Measurements from ENCODE around the gene SCAP. TPM values are rescaled to one million over a fixed set of nuclear protein-coding genes. Genes with fewer than 3 reads are reported as not detected.

SCAP gene
- total RNA-seq, 2 experiments from 2014 or later = 45.1 to 52.2 TPM

DNA sequence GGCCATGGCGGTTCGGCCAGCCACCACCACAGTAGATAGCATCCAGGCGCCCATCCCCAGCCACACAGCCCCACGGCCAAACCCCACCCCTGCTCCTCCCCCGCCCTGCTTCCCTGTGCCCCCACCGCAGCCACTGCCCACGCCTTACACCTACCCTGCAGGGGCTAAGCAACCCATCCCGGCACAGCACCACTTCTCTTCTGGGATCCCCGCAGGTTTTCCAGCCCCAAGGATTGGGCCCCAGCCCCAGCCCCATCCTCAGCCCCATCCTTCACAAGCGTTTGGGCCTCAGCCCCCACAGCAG is 65.4 kb downstream of the SCAP start:
- ATAC-seq (no peak), DNase-seq (no peak)
- TF ChIP-seq CTCF (IDR thresholded peaks at IDR 0.05) = no peak
- ChIA-PET POLR2A (interaction anchor here (1.5 kb wide), 1 partner anchor 11 kb away, joined by 4 read pairs; no protein-coding TSS in a partner anchor), CTCF (interaction anchor here (3.4 kb wide), 1 partner anchor 11 kb away, joined by 15 read pairs; no protein-coding TSS in a partner anchor)
- Mint-ChIP-seq H3K27me3 (no peaks in the 10 kb centered on the region), H3K4me1 (ENCODE audit: low read depth) (no peaks in the 10 kb centered on the region), H3K4me3 (no peak overlapping the region), H3K27ac (no peak overlapping the region), H3K9me3 (no peaks in the 10 kb centered on the region), H3K36me3 (ENCODE audit: low read depth) (peaks cover 13% of the 10 kb centered on the region)
- intact Hi-C loops (cut with micrococcal nuclease) = no loop called here

DNA sequence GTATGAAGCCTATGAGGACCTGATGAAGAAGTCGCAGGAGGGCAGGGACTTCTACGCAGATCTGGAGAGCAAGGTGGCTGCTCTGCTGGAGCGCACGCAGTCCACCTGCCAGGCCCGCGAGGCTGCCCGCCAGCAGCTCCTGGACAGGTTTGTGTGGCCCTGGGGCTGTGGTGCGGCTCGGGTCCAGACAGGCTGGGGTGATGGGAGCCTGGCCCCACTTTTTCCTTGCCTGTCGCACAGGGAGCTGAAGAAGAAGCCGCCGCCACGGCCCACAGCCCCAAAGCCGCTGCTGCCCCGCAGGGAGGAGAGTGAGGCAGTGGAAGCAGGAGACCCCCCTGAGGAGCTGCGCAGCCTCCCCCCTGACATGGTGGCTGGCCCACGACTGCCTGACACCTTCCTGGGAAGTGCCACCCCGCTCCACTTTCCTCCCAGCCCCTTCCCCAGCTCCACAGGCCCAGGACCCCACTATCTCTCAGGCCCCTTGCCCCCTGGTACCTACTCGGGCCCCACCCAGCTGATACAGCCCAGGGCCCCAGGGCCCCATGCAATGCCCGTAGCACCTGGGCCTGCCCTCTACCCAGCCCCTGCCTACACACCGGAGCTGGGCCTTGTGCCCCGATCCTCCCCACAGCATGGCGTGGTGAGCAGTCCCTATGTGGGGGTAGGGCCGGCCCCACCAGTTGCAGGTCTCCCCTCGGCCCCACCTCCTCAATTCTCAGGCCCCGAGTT is 65.9 kb downstream of the SCAP start:
- Mint-ChIP-seq H3K4me1 (ENCODE audit: low read depth) (no peaks in the 10 kb centered on the region), H3K27me3 (no peaks in the 10 kb centered on the region), H3K9me3 (no peaks in the 10 kb centered on the region), H3K36me3 (ENCODE audit: low read depth) (peaks cover 11% of the 10 kb centered on the region), H3K4me3 (no peak overlapping the region), H3K27ac (no peak overlapping the region)
- intact Hi-C loops (cut with micrococcal nuclease) = no loop called here
- no peak for TF ChIP-seq CTCF (IDR thresholded peaks at IDR 0.05)
- ChIA-PET CTCF (interaction anchor here (1.0 to 3.4 kb wide), 2 partner anchors 11 kb away, joined by 3 to 15 read pairs; no protein-coding TSS in a partner anchor), POLR2A (interaction anchor here (0.8 to 1.5 kb wide), 2 partner anchors 11 to 13 kb away, joined by 3 to 4 read pairs; no protein-coding TSS in a partner anchor)
- DNase-seq (no peak), ATAC-seq (no peak)

- DNase-seq (no peak), ATAC-seq (no peak)
- ChIA-PET CTCF (interaction anchor here (1.0 kb wide), 1 partner anchor 12 kb away, joined by 3 read pairs; no protein-coding TSS in a partner anchor), POLR2A (interaction anchor here (0.5 to 1.5 kb wide), 3 partner anchors 12 to 127 kb away, joined by 3 to 4 read pairs (median 3); partner anchors contain the start of genes KIF9 and KLHL18)
- Mint-ChIP-seq H3K36me3 (ENCODE audit: low read depth) (peaks cover 11% of the 10 kb centered on the region), H3K27me3 (no peaks in the 10 kb centered on the region), H3K4me3 (no peak overlapping the region), H3K27ac (no peak overlapping the region), H3K9me3 (no peaks in the 10 kb centered on the region), H3K4me1 (ENCODE audit: low read depth) (no peaks in the 10 kb centered on the region)
- TF ChIP-seq CTCF (IDR thresholded peaks at IDR 0.05) = no peak
- intact Hi-C loops (cut with micrococcal nuclease) = no loop called here
Measured at GRCh38 chr3:47409284-47409683, 66.5 kb downstream of the SCAP start.

GRCh38 chr3:47408839-47409229 is 66.9 kb downstream of the SCAP start:
- Mint-ChIP-seq H3K36me3 (ENCODE audit: low read depth) (peaks cover 11% of the 10 kb centered on the region), H3K4me3 (no peak overlapping the region), H3K27ac (no peak overlapping the region), H3K4me1 (ENCODE audit: low read depth) (no peaks in the 10 kb centered on the region), H3K9me3 (no peaks in the 10 kb centered on the region), H3K27me3 (no peaks in the 10 kb centered on the region)
- intact Hi-C loops (cut with micrococcal nuclease) = no loop called here
- ChIA-PET CTCF (interaction anchor here (1.0 kb wide), 1 partner anchor 12 kb away, joined by 3 read pairs; no protein-coding TSS in a partner anchor), POLR2A (interaction anchor here (0.5 to 1.5 kb wide), 3 partner anchors 12 to 126 kb away, joined by 3 to 4 read pairs (median 3); partner anchors contain the start of genes KIF9 and KLHL18)
- TF ChIP-seq CTCF (IDR thresholded peaks at IDR 0.05) = no peak
- DNase-seq (no peak), ATAC-seq (no peak)

Measured in activated CD8-positive, alpha-beta T cell treated with anti-CD3 and anti-CD28 coated beads for 36 hours (primary cell).